GM12874 (cell line): Measurements from ENCODE around the gene MED25.

Source experiments
- CTCF ChIP-seq: IDR thresholded peaks from 2 replicates; pipeline ENCODE4 v1.5.1; 2011; ENCODE audit warnings: low read depth, mild to moderate bottlenecking, control low read depth, low read length, moderate library complexity; ENCODE audit not compliant: insufficient read depth

The MED25 gene

DNA sequence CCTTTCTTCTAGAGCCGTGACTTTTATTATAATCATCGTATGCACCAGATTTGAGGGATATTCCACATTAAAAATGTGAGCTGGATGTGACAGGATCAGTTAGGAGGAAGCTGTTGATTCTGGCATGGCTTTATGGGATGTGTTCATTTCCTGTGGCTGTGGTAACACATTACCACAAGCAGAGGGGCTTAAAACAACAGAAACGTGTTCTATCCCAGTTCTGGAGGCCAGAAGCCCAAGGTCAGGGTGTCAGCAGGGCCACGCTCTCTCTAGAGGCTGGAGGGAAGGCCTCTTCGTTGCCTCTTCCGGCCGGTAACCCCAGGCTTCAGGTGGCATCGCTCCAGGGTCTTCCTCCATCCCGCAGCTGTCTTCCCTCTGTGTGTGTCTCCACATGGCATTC, 14.5 kb downstream of the MED25 start:
- no peak for TF ChIP-seq CTCF

GRCh38 chr19:49833599-49833998, 15.5 kb downstream of the MED25 start:
- TF ChIP-seq CTCF = no peak

GRCh38 chr19:49835562-49835961, 17.5 kb downstream of the MED25 start:
- no peak for TF ChIP-seq CTCF

GRCh38 chr19:49836176-49837008, 18.3 kb downstream of the MED25 start:
- TF ChIP-seq CTCF = no peak

- no peak for TF ChIP-seq CTCF
Measured at GRCh38 chr19:49837009-49837310, 18.9 kb downstream of the MED25 start.

DNA sequence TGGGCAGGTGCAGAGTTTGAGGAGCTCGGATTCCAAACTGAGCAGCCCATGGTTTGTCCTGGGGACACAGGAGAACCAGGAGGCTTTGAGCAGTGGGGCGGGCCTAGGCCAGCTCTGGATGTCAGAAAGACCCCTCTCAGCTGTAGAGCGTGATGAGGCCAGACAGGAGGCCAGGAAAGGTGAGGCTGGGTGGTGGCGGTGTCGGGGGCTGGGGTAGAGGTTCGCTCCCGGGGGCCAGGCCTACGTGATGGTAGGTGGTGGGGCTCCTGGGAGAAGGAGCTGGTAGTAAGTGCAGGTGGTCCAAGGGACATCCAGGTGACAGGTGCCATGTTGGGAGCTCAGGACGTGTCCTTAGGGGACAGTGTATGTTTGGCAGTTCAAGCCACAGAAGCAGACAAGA, 19.3 kb downstream of the MED25 start:
- TF ChIP-seq CTCF = no peak

- no peak for TF ChIP-seq CTCF
Measured at GRCh38 chr19:49838885-49839588, 20.9 kb downstream of the MED25 start.
